Mononuclear cell (primary cell): Measurements from ENCODE around the gene ARHGAP10. TPM values are rescaled to one million over a fixed set of nuclear protein-coding genes. Genes with fewer than 3 reads are reported as not detected.
"Not testable (repeated sequence)": the region's sequence is repeated elsewhere in the genome, so short reads cannot be mapped to it uniquely, and the experiment has no call there.

Source experiments
- H3K27me3 ChIP-seq: 2 replicates; pipeline ENCODE4 v1.6.0; 2011; ENCODE audit warnings: low read length, control low read depth; ENCODE audit not compliant: insufficient read depth
- H3K4me1 ChIP-seq: 2 replicates; pipeline ENCODE4 v1.5.1; 2011; ENCODE audit warnings: mild to moderate bottlenecking, low read length, control low read depth; ENCODE audit not compliant: insufficient read depth
- H3K4me3 ChIP-seq: 2 replicates; pipeline ENCODE4 v1.5.1; 2011; ENCODE audit warnings: mild to moderate bottlenecking, low read length, moderate library complexity
- H3K9me3 ChIP-seq: 2 replicates; pipeline ENCODE4 v1.5.1; 2011; ENCODE audit warnings: low read depth, mild to moderate bottlenecking, control low read depth, low read length
- total RNA-seq: library from RNA; depleted of rRNA; stranded (reverse); fragments of >200 nt; gene quantifications from one replicate; pipeline ENCODE4 v1.2.3, GENCODE V29; 2012

Gene ARHGAP10
- total RNA-seq, 1 donor = 10.6 TPM

- Histone ChIP-seq H3K9me3 (no peaks in the 10 kb centered on the region), H3K4me3 (no peak overlapping the region), H3K4me1 (no peaks in the 10 kb centered on the region), H3K27me3 (no peaks in the 10 kb centered on the region)
Observed at GRCh38 chr4:147866532-147867271, 134.8 kb downstream of the ARHGAP10 start.

DNA sequence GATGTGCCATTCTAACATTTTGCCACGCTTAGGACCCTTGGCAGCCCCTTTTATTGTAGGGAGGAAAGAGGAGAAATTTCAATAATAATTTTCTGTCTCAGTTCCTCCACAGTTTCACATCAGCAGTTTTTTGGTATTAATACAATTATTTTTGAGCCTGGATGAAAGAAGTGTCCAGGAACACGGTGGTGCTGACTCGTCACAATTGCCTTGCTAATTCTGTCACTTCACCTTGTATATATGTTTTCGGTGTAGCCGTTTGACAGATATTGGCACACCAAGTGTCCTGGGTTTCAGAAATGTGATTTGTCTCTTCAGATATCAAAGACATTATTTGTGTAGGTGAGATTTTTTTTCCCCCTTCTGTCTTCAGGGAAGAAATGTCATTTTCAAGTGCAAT is 142.2 kb downstream of the ARHGAP10 start:
- Histone ChIP-seq H3K27me3 (no peaks in the 10 kb centered on the region), H3K4me3 (no peak overlapping the region), H3K4me1 (no peaks in the 10 kb centered on the region), H3K9me3 (no peaks in the 10 kb centered on the region)

DNA sequence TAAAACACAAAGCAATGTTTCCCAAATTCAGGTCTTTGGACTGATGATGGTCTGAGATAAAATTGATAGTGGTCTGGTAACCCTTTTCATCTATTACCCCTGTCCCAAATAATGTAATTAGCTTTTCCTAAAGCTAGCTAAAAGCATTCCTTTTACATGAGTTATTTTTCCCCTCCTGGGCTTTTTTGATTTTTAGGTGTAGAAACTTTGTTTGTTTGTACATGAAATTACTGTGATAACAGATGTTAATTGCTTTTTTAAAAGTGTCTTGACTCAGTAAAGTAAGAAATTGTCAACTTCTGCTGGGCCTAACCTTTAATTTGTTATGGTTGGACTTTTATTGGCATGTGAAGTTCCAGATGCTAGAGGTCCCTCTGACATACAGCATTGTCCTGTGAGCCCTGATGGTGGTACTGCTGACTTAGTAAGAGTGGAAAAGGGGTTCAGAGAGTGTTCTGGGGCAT is 145.5 kb downstream of the ARHGAP10 start:
- no peak overlapping the region for H3K4me3 ChIP-seq
- H3K9me3 ChIP-seq = no peaks in the 10 kb centered on the region
- no peaks in the 10 kb centered on the region for H3K27me3 ChIP-seq
- no peaks in the 10 kb centered on the region for H3K4me1 ChIP-seq

DNA sequence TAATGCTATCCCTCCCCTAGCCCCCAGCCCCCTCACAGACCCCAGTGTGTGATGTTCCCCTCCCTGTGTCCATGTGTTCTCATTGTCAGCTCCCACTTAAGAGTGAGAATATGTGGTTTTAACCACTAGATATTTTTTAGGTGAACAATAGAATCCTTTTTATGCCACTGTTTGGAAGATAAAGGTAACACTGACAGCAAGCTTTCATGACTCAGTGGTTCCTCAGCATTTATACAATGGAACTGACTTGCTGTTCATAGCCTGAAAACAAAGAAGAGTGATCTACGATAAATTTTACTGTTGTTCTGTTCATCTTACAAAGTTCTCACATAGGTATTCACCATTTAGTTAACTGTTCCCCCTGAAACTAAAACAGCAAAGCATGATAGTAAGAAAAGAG is 147.8 kb downstream of the ARHGAP10 start:
- Histone ChIP-seq H3K9me3 (no peaks in the 10 kb centered on the region), H3K27me3 (no peaks in the 10 kb centered on the region), H3K4me3 (no peak overlapping the region), H3K4me1 (no peaks in the 10 kb centered on the region)

DNA sequence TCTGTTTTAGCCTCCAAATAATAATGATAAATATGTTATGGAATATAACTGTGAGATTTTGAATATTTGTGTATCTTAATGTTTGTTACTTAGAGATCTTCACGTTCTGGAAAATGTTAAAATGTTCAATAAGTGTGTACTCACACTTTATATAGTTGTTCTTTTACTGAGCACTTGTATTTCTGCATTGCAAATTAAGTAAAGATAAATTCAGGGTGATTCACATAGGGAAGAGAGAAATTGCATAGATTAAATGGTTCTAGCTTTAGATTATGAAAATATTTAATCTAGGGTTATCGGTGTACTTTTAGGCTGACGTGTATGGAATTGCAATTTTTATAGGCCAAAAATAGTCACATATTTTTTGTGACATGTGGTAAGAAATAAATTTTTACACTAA is 148.6 kb downstream of the ARHGAP10 start:
- H3K27me3 ChIP-seq = no peaks in the 10 kb centered on the region
- H3K4me3 ChIP-seq = no peak overlapping the region

DNA sequence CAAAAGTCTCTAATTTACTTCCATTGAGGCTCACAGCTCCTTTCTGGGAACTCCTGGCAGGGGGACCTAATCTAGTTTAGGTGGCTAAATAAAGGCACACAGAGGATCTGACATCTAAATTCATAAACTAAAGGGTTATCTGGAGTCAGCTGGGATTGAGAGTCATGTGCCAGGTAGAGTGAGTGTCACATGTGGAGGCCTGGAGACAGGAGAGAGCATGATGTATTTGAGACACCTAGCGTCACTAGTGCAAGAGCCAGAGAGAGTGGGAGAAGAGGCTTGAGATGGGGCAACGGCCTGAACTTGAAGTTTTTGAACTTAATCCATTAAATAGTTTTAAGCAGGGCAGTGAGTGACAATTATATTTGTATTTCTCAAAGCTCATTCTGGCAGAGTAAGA is 152.6 kb downstream of the ARHGAP10 start:
- no peaks in the 10 kb centered on the region for H3K27me3 ChIP-seq
- H3K4me1 ChIP-seq = no peaks in the 10 kb centered on the region
- H3K9me3 ChIP-seq = no peaks in the 10 kb centered on the region
- H3K4me3 ChIP-seq = no peak overlapping the region

More for the DNA sequence above, 148.6 kb downstream of the ARHGAP10 start:
- H3K9me3 ChIP-seq = no peaks in the 10 kb centered on the region
- no peaks in the 10 kb centered on the region for H3K4me1 ChIP-seq

GRCh38 chr4:147885216-147885615 is 153.3 kb downstream of the ARHGAP10 start:
- not testable (repeated sequence) for H3K9me3 ChIP-seq, H3K4me3 ChIP-seq, H3K4me1 ChIP-seq, H3K27me3 ChIP-seq

- H3K4me1 ChIP-seq = no peaks in the 10 kb centered on the region
- H3K9me3 ChIP-seq = peaks cover 14% of the 10 kb centered on the region
- no peak overlapping the region for H3K4me3 ChIP-seq
- H3K27me3 ChIP-seq = no peaks in the 10 kb centered on the region
Observed at GRCh38 chr4:147891476-147892115, 159.7 kb downstream of the ARHGAP10 start.

DNA sequence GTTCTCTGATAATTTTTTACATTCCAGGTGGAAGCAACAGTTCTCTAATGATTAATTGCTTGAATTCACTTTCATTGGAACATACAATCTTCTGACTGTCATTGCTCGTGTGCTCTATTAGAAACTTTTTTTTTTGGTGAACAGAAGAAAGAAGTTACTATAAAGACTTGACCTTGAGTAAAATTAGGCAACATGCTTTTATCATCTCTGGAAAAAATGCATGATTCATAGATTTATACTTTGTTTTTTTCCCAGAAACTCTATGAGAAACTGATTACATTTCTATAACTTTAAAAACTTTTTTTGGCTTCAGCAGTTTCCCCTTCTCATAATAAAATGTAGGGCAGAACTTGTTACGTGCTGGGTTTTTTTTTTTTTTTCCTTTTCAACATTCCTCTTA is 167.6 kb downstream of the ARHGAP10 start:
- peaks cover 12% of the 10 kb centered on the region for H3K9me3 ChIP-seq
- no peaks in the 10 kb centered on the region for H3K4me1 ChIP-seq
- no peaks in the 10 kb centered on the region for H3K27me3 ChIP-seq
- H3K4me3 ChIP-seq = no peak overlapping the region

- H3K9me3 ChIP-seq = peaks cover 7% of the 10 kb centered on the region
- H3K4me1 ChIP-seq = no peaks in the 10 kb centered on the region
- no peak overlapping the region for H3K4me3 ChIP-seq
- H3K27me3 ChIP-seq = no peaks in the 10 kb centered on the region
Observed at GRCh38 chr4:147901388-147901787, 169.5 kb downstream of the ARHGAP10 start.

GRCh38 chr4:147901916-147902315 is 170.0 kb downstream of the ARHGAP10 start:
- Histone ChIP-seq H3K4me1 (no peaks in the 10 kb centered on the region), H3K4me3 (no peak overlapping the region), H3K9me3 (peaks cover 7% of the 10 kb centered on the region), H3K27me3 (no peaks in the 10 kb centered on the region)

GRCh38 chr4:147909225-147909624 is 177.3 kb downstream of the ARHGAP10 start:
- Histone ChIP-seq H3K9me3 (no peaks in the 10 kb centered on the region), H3K4me3 (no peak overlapping the region), H3K4me1 (no peaks in the 10 kb centered on the region), H3K27me3 (no peaks in the 10 kb centered on the region)

- no peaks in the 10 kb centered on the region for H3K9me3 ChIP-seq
- no peak overlapping the region for H3K4me3 ChIP-seq
- no peaks in the 10 kb centered on the region for H3K4me1 ChIP-seq
Observed at GRCh38 chr4:147910315-147910714, 178.4 kb downstream of the ARHGAP10 start.

GRCh38 chr4:147912106-147912505 is 180.2 kb downstream of the ARHGAP10 start:
- H3K4me3 ChIP-seq, H3K9me3 ChIP-seq, H3K4me1 ChIP-seq, H3K27me3 ChIP-seq: not testable (repeated sequence)

More at GRCh38 chr4:147910315-147910714, 178.4 kb downstream of the ARHGAP10 start:
- no peaks in the 10 kb centered on the region for H3K27me3 ChIP-seq

- Histone ChIP-seq H3K4me3 (no peak overlapping the region), H3K9me3 (no peaks in the 10 kb centered on the region), H3K27me3 (no peaks in the 10 kb centered on the region), H3K4me1 (no peaks in the 10 kb centered on the region)
Observed at GRCh38 chr4:147913137-147913536, 181.2 kb downstream of the ARHGAP10 start.

DNA sequence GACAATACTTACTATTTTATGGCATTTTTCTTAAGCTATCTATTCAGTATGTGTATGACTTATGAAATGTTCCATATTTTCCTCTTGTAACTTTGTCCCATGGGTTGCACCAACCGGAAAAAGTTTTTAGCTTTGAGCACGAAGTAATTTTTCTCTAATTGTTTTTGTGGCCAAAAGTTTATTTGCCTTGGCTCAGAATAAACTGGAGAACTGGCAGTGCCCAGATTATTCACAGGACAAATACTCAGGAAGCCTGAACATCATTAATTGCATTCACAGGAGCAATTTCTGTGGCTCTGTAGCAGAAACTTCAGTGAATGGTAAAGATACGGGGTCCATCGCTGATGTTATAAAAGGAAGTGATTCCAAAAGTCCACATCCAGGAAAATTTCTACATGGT is 184.5 kb downstream of the ARHGAP10 start:
- no peaks in the 10 kb centered on the region for H3K9me3 ChIP-seq
- H3K27me3 ChIP-seq = no peaks in the 10 kb centered on the region
- no peaks in the 10 kb centered on the region for H3K4me1 ChIP-seq
- no peak overlapping the region for H3K4me3 ChIP-seq
